Measurements from ENCODE around the gene CC2D1A.

CC2D1A gene

DNA sequence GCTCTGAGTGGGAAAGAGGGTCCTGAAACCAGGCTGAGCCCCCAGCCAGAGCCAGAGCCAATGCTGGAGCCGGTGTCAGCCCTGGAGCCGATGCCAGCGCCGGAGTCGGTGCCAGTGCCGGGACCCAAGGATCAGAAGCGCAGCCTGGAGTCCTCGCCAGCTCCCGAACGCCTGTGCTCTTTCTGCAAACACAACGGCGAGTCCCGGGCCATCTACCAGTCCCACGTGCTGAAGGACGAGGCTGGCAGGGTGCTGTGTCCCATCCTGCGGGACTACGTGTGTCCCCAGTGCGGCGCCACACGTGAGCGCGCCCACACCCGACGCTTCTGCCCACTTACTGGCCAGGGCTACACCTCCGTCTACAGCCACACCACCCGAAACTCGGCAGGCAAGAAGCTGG, 28.7 kb upstream of the CC2D1A start:
- DNase-seq (ENCODE audit: low read depth): no peak

DNA sequence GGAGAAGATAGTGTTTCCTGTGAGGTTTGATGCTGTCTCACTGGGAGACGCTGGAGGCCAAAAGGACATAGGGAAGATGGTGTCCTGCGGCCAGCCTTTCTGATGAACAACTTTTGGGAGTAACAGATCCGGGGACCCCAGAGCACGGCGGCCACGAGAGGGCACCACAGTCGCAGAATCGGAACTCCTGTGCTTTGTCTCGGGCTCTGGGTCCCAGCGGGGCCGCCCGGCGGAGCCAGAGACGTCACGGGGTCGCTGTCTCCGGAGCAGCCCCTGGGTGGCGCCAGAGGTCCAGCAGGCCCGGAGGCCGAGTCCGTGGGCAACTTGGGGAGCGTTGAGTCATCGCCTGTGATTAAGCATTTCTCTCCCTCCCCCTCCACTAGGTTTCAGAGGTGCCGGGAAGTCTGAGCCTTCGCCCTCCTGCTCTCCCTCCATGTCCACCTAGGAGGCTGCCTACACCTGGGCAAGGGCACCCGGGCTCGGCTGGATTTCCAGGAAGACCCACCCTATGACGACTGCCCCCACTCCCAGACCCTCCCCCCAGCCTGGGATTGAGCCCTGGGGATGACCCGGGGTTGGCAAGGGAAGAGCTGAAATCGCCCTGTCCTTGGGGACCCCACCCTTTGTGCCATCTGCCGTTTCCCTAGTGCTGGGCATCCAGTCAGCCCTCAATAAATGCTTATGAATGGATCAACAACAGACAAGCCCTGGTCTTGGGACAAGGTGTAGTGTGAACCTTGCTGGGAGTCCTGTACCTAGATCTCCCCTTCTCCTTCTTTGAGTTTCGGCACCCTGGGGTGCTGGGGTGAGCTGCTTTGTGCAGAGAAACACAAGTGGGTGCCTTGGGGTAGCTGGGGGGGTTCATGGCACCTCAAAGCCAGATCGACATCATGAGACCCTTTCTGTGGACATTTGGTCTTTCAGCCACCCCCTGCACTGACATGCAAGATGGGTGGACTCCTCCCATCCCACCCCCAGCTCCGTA, 25.6 kb upstream of the CC2D1A start:
- DNase-seq (ENCODE audit: low read depth): peak; percentile 97

DNA sequence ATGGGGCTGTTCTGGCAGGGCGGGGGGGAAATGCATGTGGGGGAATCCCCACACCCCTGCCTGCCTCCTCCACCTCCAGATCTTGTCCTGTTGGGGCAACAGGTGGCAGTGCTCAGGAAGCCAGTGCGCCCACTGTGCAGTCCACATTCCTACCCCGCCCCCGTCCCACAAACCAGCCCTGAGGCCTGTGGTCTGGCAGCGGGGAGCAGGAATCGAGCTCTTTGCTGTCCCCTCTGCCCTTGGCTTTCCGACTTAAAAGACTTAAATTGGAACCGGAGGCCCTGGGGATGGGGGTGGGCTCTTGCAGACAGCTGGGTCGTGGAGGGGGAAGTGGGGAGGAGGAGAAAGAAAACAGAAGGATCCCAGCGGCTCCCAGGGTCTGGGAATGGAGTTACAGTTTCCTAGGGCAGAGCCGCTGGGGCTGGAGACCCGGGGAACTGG, 24.7 kb upstream of the CC2D1A start:
- DNase-seq (ENCODE audit: low read depth): no peak

DNA sequence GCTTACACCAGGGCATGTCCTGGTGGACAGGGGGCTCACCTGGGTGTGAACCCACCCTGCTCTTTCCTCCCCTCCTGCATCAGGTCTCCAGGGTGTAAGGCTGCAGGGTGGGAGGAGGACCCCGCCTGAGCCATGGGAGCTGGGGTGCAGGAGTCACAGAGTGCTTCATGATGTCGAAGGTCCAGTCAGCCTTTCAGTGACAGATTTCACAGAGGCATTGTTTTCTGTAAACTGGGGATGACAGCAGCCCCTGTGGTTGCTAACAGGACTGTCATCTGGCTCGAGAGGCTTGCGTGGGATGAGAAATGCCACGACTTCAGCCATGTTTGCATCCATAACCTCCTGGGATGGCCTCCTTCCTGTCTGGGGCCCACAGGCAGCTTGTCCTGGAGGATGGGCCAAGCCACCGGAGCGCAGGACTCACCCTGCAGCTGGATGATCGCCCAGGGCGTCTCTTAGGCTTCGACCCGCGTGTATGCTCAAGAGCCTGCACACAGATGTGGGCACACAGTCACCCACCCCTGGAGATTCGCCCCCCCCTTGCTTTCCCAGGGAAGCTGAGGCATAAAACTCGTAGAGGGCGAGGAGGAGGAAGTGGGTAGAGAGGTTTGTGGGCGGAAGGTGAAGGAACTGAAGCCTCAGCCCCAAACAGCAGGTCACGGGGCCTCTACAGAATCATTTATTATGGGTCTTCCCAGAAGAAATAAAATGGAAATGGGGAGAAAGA, 24.1 kb upstream of the CC2D1A start:
- DNase-seq (ENCODE audit: low read depth): no peak

DNA sequence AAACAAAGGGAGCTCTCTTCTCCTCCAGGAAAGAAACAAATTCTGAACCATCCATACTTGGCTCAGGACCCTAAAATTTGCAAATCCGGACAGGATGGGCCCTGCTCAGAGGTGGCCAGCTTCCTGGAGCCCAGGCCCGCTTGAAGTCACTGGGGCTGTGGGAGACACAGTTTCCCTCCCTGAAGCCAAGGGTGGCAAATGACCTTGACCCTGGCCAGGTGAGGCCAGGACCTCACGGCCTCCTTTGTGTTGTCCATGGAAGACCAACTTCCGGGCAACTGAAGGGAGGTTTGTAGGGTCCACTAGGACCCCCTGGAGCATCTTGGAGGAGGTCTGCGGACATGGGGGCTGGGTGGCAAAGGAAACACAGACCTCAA, 23.6 kb upstream of the CC2D1A start:
- DNase-seq (ENCODE audit: low read depth): no peak

DNA sequence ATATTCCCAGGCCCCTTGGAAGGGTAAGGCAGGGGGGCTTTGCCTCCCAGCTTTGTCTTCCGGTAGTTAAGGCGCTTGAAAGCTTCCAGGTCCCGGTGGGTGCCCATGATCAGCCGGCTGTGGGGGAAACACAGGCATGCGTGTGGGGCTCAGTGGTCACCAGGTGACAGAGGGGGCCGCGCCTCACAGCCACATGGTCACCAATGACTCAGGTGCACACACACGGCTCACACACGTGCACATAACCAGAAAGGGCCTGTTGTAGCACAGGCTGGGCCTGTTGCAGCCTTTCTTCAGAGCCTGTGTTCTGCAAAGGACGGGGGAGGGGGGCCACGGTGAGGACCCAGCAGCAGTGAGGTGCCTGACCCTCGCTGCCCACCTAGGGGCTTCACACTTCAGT, 23.2 kb upstream of the CC2D1A start:
- no peak for DNase-seq (ENCODE audit: low read depth)

DNA sequence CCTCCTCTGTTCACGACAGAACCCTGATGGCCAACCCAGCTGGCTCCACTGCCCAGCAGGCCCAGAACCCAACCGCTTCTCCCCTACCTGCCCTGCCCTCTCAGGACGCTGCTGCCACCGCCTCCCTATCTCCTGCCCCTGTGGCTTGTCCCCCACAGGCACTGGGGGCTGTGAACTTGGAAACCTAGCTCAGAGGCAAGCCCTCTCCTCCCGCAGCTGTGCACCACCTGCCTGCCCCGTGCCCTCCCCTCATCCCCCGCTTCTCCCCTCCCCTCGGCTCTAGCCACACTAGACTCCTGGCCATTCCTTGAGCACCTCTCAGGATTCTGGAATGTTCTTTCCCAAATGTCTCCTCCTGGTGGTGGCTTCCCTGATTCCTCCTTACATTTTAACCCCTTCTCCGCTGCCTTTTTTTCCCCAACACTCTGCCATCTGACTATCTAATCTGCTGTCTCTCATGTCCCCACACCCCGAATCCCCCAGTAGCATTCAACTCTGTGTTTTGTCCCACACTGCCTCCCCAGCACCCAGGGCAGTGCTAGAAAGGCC, 22.4 kb upstream of the CC2D1A start:
- no peak for DNase-seq (ENCODE audit: low read depth)

DNA sequence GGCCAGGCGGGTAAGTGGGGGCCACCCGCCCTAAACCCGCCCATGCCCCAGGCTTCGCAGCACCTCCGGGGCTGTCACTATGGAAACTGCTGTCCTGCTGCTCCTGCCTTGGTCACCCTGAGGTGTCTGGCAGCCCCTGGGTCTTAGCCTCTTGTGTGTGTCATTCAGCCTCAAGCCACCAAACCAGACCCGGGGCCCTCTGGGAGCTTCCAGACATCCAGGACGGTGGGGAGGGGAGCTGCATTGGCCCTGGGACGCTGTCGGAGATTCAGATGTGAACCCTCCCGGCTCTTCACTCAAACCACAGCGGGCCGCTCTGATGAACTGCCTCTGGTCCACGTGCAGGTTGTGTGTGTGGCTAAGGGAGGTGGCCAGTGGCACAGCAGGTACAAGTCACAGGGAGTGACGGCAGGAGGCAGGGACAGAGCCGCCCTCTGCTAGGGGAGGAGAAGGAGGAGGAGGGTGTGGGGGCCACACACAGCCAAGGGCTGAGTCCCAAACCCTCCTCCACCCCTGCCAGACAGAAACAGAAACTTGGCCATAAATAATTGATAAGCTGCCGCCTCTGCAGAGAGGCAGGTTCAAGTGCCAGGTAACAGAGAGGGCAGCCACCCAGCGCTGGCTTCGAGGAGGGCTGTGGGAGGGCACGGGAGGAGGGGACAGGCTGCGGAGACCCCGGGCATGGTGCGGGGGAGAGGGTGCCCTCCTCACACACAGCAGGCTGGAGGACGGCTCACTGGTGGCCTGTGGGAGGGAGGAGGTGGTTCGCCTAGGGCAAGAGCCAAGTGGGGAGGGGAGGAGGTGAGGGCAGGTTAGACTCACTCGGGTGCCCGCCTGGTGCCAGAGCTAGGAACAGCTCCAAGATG, 21.0 kb upstream of the CC2D1A start:
- DNase-seq (ENCODE audit: low read depth): no peak

DNA sequence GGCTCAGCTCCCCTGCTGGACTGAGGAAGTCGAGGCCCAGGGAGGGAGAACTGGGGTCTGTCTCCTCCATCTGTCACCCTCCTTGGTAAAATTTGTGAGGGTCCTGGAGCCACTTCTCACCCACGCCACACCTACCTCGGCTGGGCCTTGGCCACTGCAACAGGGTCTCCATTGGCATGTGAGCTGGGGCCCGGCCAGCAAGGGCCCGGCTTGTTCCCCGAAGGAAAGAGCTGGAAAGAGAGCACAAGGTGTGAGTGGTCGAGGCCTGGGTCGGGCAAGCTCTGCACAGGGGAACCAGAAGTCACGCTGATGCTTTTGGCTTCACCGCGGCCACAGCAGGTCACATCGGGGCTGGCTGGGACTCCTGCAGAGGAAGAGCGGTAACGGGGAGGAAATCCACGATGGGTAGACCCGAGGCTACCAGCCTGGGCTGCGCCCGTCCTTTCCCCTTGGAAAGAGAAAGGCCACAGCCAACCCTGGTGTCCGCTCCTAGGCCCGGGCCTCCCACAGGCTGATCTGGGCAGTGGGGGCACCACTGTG, 20.1 kb upstream of the CC2D1A start:
- DNase-seq (ENCODE audit: low read depth): no peak

DNA sequence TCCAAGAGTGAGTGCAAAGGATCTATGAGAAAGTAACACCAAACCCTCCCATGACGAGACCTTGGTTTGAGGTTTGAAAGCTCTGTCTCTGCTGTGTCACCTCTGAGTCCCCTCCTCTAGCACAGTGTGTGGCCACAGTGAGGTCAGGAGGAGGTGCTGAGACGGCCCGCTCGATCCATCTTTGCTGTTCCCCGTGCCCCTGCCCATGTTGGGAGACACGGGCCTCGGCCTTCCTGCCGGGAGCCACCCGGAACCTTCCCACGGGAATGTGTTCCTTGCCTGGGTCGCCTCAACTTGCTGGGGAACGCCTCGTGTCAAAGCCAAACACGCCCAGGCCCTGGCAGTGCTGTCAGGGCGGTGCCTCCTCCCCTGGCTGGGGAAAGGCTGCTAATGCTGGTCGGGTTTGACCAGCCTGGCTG, 19.0 kb upstream of the CC2D1A start:
- no peak for DNase-seq (ENCODE audit: low read depth)

DNA sequence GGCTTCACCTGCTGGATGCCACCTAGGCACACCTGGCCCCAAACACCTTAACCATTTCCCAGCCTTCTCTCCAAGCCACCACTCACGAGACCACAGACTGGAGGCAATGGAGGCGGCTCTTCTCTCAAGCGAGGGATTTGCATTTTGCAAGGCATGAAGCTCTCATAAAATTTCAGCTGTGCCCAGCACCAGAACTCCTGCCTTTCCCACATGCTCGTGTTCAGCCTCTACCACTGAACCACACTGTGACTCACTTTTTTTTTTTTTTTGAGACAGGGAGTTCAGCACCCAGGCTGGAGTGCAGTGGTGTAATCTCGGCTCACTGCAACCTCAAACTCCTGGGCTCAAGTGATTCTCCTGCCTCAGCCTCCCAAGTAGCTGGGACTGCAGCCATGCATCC, 18.5 kb upstream of the CC2D1A start:
- no peak for DNase-seq (ENCODE audit: low read depth)

DNA sequence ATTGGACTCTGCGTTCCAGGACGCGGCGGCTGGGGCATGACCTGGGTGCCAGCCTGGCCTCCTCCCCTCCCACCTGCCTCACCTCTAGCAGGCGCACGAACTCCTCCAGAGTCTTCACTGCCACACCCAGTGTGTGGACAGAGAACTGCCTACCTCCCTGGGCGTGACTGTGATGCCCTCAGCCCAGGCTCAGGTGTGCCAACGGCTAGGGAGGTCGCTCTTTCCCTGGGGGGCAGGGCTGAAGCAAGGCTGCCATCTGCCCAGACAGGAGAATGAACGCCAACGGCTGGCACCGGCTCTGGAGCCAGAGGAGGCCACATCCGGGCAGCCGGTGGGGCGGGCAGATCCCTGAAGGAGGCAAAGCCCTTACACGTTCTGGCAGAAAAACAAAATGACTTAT, 17.7 kb upstream of the CC2D1A start:
- DNase-seq (ENCODE audit: low read depth): no peak

DNA sequence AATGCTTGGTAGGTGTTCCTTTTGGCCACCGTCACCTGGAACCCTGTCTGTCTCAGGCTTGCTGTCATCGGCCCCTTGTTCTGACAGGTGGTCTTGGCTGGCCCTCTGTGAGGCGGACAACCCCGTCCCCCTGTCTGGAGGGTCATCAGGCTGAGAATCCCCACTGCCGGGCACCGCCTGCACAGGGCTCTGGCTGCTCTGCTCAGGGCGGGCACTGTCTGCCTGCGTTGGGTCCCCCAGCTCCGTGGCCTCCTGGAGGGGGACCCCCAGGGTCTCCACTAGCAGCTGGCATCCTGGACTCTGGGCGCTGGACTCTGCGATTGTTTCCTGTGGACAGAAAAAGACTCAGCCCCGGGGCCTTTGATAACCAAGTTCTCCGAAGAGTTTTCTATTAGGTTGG, 15.9 kb upstream of the CC2D1A start:
- no peak for DNase-seq (ENCODE audit: low read depth)

DNA sequence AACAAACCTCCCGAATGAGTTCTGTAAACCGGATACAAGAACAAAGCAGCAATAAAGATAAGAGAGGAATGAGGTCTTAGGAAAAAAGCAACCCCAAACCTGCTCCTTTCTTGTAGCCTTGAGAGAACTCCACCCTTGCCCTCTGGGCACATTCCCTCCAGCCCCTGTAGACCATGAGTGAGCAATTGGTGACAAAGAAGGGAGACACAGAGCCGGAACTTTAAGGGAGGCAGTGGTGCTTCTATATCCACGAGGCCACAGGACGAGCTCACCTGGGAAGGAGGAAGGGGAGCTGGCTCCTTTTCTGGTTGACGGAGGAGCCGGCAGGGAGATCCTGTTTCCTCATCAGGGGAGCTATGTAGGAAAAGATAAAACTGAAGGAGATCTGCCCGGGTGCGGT, 13.1 kb upstream of the CC2D1A start:
- no peak for DNase-seq (ENCODE audit: low read depth)

DNA sequence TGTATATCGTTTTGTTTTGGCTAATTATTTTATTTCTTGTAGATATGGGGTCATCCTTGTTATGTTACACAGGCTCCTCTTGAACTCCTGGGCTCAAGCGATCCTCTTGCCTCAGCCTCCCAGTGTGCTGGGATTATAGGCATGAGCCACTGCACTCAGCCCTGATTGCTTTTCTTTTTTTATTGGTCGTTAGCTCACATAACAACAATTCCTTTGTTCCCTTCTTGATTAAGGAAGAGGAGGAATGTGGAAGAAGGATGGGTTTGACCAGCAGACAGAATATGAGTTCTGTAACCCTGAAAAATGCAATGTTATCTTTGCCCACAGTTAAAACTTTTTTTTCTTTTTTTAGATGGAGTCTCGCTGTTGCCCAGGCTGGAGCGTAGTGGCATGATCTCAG, 11.4 kb upstream of the CC2D1A start:
- DNase-seq (ENCODE audit: low read depth): no peak

DNA sequence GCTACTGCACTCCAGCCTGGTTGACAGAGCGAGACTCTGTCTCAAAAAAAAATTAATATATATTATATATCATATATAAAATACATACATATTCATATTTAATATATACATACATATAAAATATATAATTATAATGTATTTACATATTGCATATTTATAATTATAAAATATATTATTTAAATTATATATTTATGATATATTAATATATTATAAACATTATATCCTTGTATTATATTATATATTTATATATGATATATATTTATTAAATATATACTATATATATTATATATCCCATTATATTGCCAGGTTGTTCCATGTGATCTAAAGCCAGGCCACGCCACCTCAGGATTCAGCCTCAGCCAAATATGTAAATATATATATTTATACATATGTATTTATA, 9.8 kb upstream of the CC2D1A start:
- DNase-seq (ENCODE audit: low read depth): no peak

DNA sequence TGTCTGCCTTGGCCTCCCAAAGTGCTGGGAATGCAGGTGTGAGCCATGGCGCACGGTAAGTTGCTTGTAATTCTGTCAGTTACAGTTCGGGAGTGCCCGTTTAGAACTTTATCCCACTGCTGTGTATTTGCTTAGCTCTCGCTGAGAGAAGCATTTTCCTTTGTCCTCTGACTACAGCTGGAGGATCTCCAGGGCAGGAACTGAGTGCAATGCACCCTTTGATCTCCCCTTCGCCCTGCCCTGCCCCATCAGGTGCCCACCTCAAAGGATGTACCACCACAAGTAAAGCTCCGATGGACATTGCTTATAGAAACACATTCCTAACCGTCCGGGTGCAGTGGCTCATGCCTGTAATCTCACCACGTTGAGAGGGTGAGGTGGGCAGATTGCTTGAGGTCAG, 6.6 kb upstream of the CC2D1A start:
- no peak for DNase-seq (ENCODE audit: low read depth)

DNA sequence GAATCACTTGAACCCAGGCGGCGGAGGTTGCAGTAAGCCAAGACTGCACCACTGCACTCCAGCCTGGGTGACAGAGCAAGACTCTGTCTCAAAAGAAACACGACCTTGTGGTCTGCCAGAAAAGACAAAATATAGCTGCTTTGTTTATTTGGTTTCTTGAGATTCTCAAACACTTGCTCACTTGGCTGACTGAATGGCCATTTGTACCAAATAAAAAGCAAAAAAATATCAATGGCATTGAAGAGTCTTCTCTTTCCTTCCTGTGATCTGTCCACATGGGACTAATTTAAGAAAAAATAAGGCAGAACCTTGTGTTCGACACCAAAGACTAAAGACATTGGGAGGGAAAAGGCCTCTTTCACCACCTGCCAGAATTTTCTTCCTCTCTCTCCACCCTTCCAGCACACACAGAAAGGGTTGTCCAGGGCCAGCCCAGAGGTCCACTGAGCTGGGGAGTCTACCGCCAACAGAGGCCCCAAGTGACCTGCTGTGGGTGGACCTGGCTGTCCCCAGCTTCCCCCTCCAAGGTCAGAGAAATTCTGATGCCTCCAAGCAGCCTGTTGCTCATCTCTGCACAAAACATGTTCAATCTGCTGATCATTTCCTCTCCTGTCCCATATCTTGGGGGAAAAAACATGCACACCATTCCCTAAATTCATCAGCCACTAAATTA, 6.0 kb upstream of the CC2D1A start:
- no peak for DNase-seq (ENCODE audit: low read depth)

DNA sequence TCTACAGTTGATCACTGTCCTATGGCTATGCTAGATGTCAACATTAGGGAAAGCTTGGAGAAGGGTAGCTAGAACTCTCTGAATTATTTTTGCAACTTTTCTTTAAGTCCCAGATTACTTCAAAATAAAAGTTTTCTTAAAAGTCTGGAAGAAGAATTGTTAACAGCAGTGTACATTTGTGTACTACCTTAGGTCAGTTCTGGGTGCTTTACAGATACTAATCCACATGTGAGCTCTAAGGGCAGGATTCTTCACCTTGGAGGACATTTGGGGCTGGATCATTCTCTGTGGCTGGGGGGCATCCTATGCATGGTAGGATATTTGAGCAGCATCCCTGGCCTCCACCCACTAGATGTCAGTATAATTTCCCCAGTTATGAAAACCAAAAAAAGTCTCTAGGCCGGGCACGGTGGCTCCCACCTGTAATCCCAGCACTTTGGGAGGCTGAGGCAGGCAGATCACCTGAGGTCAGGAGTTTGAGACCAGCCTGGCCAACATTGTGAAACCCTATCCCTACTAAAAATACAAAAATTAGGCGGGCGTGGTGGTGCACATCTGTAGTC, 2.9 kb upstream of the CC2D1A start:
- no peak for DNase-seq (ENCODE audit: low read depth)

DNA sequence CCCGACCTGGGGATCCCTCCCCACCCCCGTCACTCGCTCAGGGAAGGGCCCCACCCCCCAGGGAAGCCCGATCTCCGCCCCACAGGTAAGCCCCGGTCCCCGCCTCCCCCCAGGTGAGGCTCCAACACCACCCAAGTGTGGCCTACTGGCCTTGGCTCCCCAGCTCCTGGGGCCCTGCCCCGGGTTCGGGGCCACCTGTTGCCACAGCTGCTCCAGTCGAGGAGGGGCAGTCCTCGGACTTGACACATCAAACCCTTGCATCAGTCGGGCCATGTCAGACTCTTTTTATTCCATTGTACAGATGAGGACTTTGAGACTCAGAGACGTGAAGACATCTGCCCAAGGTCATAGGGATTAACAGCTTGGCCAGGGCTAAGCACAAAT, 512 bp downstream of the CC2D1A start:
- no peak for DNase-seq (ENCODE audit: low read depth)

DNA sequence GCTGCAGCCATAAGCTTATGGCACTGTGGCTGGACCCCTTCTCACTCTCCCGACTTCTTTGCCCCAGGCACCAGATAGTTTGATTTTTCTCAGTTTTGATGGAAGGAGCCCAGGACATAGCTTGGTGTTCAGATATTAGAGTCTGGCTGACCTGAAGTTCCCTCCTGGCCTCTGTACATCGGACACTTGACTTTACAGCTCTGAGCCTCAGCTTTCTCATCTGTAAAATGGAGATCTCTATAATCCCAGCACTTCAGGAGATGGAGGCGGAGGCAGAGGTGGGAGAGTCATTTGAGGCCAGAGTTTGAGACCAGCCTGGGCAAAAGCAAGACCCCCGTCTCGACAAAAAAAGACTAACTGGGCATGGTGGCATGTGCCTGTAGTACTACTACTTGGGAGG, 909 bp downstream of the CC2D1A start:
- DNase-seq (ENCODE audit: low read depth): no peak
